IMR-90 (cell line): ENCODE data around the gene SPHK1.

ENCODE experiments used
- BHLHE40 ChIP-seq: fragments of 150-350 bp; IDR thresholded peaks from 2 replicates; pipeline ENCODE4 v1.6.1; 2016; ENCODE audit warnings: mild to moderate bottlenecking, low read depth, low read length
- POLR2A ChIP-seq: IDR thresholded peaks from 2 replicates; pipeline ENCODE4 v1.6.1; 2012; ENCODE audit warnings: mild to moderate bottlenecking, low read depth, low read length
- TF ChIP-seq, protein P1 (sequence below): conservative IDR thresholded peaks from 2 replicates; pipeline ENCODE4 v1.5.1; 2012; ENCODE audit warnings: mild to moderate bottlenecking, low read depth, low read length, improper control_type of control experiment
- TF ChIP-seq, protein P2 (sequence below): fragments of 150-350 bp; IDR thresholded peaks from 2 replicates; pipeline ENCODE4 v1.6.1; 2017; ENCODE audit warnings: mild to moderate bottlenecking, antibody characterized with exemption, low read length, low read depth

DNA sequence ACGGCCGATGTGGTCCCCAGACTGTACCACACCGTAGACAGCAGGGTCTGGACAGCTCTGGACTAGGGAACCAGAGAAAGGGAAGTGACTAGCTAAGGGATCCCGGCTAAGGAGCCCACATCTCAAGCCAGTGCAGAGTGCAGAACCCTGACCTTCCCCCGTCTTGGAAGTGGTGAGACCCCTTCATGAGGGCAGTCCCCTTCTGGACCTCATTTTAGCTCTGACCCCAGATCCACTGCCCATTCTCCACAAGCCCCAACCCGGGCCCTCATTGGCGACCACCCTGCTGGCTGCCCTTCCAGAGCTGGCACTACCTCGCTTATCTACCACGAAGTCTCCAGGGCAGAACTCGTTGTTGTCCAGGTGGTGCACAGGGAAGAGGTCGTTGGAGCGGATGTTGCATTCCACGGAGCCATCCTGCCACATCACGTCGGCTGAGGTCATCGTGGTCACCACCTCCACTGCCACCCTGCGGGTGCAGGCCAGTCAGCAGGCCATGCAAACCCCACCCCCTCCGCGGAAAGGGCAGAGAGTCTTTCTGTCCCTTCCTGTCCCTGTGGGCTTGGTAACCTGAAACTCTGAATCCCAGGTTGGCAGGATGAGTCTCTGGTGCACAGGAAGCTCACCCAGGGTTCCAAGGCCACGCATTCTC, 14.2 kb downstream of the SPHK1 start:
- TF ChIP-seq, protein P1, sequence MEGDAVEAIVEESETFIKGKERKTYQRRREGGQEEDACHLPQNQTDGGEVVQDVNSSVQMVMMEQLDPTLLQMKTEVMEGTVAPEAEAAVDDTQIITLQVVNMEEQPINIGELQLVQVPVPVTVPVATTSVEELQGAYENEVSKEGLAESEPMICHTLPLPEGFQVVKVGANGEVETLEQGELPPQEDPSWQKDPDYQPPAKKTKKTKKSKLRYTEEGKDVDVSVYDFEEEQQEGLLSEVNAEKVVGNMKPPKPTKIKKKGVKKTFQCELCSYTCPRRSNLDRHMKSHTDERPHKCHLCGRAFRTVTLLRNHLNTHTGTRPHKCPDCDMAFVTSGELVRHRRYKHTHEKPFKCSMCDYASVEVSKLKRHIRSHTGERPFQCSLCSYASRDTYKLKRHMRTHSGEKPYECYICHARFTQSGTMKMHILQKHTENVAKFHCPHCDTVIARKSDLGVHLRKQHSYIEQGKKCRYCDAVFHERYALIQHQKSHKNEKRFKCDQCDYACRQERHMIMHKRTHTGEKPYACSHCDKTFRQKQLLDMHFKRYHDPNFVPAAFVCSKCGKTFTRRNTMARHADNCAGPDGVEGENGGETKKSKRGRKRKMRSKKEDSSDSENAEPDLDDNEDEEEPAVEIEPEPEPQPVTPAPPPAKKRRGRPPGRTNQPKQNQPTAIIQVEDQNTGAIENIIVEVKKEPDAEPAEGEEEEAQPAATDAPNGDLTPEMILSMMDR: no peak
- no peak for TF ChIP-seq POLR2A
- TF ChIP-seq BHLHE40: no peak
- TF ChIP-seq, protein P2, sequence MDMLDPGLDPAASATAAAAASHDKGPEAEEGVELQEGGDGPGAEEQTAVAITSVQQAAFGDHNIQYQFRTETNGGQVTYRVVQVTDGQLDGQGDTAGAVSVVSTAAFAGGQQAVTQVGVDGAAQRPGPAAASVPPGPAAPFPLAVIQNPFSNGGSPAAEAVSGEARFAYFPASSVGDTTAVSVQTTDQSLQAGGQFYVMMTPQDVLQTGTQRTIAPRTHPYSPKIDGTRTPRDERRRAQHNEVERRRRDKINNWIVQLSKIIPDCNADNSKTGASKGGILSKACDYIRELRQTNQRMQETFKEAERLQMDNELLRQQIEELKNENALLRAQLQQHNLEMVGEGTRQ: no peak
